ENCODE data around the gene SLC5A7.

- TF ChIP-seq, protein P1, sequence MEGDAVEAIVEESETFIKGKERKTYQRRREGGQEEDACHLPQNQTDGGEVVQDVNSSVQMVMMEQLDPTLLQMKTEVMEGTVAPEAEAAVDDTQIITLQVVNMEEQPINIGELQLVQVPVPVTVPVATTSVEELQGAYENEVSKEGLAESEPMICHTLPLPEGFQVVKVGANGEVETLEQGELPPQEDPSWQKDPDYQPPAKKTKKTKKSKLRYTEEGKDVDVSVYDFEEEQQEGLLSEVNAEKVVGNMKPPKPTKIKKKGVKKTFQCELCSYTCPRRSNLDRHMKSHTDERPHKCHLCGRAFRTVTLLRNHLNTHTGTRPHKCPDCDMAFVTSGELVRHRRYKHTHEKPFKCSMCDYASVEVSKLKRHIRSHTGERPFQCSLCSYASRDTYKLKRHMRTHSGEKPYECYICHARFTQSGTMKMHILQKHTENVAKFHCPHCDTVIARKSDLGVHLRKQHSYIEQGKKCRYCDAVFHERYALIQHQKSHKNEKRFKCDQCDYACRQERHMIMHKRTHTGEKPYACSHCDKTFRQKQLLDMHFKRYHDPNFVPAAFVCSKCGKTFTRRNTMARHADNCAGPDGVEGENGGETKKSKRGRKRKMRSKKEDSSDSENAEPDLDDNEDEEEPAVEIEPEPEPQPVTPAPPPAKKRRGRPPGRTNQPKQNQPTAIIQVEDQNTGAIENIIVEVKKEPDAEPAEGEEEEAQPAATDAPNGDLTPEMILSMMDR (conservative IDR thresholded peaks at IDR 0.05; ENCODE audit: low read length), result no peak
- no peak for TF ChIP-seq EZH2phosphoT487 (IDR thresholded peaks at IDR 0.05; ENCODE audit: borderline replicate concordance, low read depth, low read length)
Observed at GRCh38 chr2:107989445-107989844, 3.1 kb downstream of the SLC5A7 start.

All from OCI-LY7 (cell line).